Nephron progenitor cell (in vitro differentiated cells): ENCODE data around the gene TRIM3.

Experiments used
- DNase-seq: peaks from one replicate; pipeline ENCODE4 v3.0.0; 2021
- H3K27ac Mint-ChIP-seq: 2 replicates; pipeline ENCODE4 v1.8.0; 2021; ENCODE audit warnings: mild to moderate bottlenecking, moderate library complexity, mixed read lengths
- H3K27me3 Mint-ChIP-seq: 2 replicates; pipeline ENCODE4 v1.8.0; 2021; ENCODE audit warnings: mild to moderate bottlenecking, low read depth, mixed read lengths; ENCODE audit not compliant: poor library complexity
- H3K36me3 Mint-ChIP-seq: 2 replicates; pipeline ENCODE4 v1.8.0; 2021; ENCODE audit warnings: low read depth, mixed read lengths
- H3K4me1 Mint-ChIP-seq: 2 replicates; pipeline ENCODE4 v1.8.0; 2021; ENCODE audit warnings: mixed read lengths
- H3K4me3 Mint-ChIP-seq: 2 replicates; pipeline ENCODE4 v1.8.0; 2021; ENCODE audit warnings: mild to moderate bottlenecking, moderate library complexity, mixed read lengths
- H3K9me3 Mint-ChIP-seq: 2 replicates; pipeline ENCODE4 v1.8.0; 2021; ENCODE audit warnings: mild to moderate bottlenecking, moderate library complexity, mixed read lengths
- TF ChIP-seq, protein P1 (sequence below): fragments of 200-600 bp; sonication (generic); IDR thresholded peaks from 2 replicates; pipeline ENCODE4 v1.5.0; 2021; ENCODE audit warnings: antibody characterized with exemption

Gene TRIM3

DNA sequence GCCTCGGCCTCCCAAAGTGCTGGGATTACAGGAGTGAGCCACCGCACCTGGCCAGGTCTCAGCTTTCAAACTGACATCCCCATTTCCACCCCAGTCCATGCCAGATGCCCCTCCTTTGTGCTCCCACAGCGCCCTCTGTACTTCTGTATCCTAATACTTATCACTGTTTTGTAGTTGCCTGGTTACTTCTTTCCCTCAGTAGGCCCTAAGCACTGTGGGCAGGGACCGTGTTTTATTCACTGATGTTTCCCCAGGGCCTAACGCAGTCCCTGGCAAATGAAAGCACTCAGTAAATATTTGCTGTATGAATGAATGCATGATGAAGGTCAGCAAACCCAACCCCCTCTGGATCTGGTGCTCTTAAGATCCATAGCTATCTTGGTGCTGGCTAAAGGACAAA lies 2.2 kb upstream of the TRIM3 start:
- DNase-seq = no peak
- no peaks in the 10 kb centered on the region for H3K9me3 Mint-ChIP-seq
- TF ChIP-seq, protein P1, sequence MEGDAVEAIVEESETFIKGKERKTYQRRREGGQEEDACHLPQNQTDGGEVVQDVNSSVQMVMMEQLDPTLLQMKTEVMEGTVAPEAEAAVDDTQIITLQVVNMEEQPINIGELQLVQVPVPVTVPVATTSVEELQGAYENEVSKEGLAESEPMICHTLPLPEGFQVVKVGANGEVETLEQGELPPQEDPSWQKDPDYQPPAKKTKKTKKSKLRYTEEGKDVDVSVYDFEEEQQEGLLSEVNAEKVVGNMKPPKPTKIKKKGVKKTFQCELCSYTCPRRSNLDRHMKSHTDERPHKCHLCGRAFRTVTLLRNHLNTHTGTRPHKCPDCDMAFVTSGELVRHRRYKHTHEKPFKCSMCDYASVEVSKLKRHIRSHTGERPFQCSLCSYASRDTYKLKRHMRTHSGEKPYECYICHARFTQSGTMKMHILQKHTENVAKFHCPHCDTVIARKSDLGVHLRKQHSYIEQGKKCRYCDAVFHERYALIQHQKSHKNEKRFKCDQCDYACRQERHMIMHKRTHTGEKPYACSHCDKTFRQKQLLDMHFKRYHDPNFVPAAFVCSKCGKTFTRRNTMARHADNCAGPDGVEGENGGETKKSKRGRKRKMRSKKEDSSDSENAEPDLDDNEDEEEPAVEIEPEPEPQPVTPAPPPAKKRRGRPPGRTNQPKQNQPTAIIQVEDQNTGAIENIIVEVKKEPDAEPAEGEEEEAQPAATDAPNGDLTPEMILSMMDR = no peak
- H3K4me1 Mint-ChIP-seq = peaks cover 47% of the 10 kb centered on the region
- no peak overlapping the region for H3K4me3 Mint-ChIP-seq
- H3K27me3 Mint-ChIP-seq = no peaks in the 10 kb centered on the region
- H3K36me3 Mint-ChIP-seq = peaks cover 21% of the 10 kb centered on the region
- H3K27ac Mint-ChIP-seq = no peak overlapping the region

DNA sequence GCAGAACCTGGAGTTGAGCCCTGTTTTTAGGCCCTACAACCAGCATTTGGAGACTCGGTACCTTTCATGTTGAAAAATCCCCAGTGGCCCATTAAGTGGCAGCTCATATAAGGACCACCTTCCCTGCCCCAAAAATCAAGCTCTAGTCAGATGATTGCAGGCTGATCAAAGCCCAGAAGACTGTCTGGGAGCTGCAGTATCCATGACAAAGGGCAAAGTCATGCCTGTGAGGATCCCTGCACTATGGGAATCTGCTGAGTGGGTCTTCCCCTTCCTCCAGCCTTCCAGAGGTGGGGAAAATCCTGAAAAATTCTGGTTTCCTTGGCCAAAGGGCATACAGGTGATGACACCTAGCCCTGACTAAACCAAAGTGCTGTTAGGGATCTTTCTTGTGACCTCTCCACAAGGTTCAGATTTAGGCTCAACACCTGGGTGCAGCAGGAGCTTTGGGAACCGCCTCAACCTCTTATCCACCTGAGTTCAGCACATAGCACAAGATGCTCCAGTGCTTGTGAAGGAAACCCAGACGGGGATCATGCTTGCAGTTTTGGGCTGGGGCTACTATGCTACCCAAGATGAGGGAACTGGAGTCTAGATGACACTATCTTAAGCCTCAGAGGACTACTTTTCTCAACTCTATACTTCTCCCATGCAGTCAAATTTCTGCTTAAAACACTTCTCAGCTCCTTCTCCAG lies 1.2 kb upstream of the TRIM3 start:
- Mint-ChIP-seq H3K27ac (no peak overlapping the region), H3K9me3 (no peaks in the 10 kb centered on the region), H3K27me3 (no peaks in the 10 kb centered on the region), H3K4me3 (peak overlapping the region; percentile 83), H3K36me3 (peaks cover 21% of the 10 kb centered on the region), H3K4me1 (peaks cover 37% of the 10 kb centered on the region)
- DNase-seq = no peak
- TF ChIP-seq, protein P1 = no peak

DNA sequence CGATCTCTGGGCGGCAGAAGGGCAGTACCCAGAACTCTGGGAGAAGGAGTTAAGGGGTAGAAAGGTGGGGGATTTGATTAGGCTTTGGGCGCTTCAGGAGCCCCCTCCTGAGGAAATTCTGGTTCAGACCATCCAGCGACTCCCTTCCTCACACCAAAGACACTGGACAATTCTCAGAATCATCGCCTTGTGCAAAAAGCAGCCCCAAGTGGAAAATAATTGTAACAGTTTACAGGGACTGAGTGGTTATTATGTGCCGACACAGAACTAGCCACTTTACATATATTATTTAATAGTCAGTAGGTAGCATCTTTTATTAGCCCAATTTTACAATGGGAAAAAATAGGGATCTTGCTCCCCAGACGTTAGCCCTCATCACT lies 662 bp upstream of the TRIM3 start:
- no peak for DNase-seq
- H3K4me3 Mint-ChIP-seq = peak overlapping the region; percentile 83
- H3K36me3 Mint-ChIP-seq = peaks cover 21% of the 10 kb centered on the region
- no peaks in the 10 kb centered on the region for H3K27me3 Mint-ChIP-seq
- peaks cover 31% of the 10 kb centered on the region for H3K4me1 Mint-ChIP-seq
- TF ChIP-seq, protein P1 = no peak
- H3K27ac Mint-ChIP-seq = peak overlapping the region; percentile 94
- H3K9me3 Mint-ChIP-seq = no peaks in the 10 kb centered on the region

DNA sequence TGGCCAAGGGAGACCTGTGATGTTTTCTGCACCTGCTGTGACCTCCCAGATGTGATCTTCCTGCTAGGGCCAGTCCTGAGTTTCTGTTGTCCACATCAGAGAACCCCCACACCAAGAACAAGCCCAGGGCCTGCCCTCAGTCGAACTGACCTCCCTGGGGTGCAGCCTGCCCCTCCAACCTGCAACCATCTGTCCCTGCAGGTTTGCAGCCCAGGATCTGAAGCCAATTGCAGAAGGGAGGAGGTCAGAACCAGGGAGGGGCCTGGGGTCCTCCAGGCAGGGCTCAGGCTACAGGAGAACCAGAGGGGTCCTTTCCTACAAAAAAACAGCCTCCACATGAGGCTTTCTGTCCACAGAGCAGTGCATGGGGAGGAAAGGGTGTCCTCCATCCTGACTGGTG lies 807 bp downstream of the TRIM3 start:
- no peak for DNase-seq
- H3K4me1 Mint-ChIP-seq = peaks cover 27% of the 10 kb centered on the region
- H3K9me3 Mint-ChIP-seq = no peaks in the 10 kb centered on the region
- peak overlapping the region; percentile 90 for H3K4me3 Mint-ChIP-seq
- TF ChIP-seq, protein P1 = no peak
- H3K27me3 Mint-ChIP-seq = no peaks in the 10 kb centered on the region
- H3K36me3 Mint-ChIP-seq = peaks cover 9% of the 10 kb centered on the region
- no peak overlapping the region for H3K27ac Mint-ChIP-seq

DNA sequence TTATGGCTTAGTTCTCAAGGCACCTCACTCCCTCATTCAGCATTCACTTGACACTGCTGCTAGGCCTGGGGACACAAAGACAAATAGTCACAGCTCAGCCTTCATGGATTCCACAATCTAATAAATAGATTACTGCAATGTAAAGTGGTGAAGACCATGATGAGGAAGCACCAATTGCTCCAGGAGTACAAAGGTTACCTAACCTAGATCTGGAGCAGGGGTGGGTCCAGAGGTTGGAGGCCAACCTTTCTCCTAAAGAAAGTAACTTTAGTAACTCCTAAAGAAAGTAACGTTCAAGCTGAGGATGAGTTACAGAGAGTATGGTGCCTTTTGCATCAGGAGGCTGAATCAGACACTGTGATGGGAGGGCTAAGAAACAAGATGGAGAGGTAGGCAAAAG lies 4.1 kb downstream of the TRIM3 start:
- peaks cover 5% of the 10 kb centered on the region for H3K27me3 Mint-ChIP-seq
- H3K36me3 Mint-ChIP-seq = no peaks in the 10 kb centered on the region
- no peak overlapping the region for H3K27ac Mint-ChIP-seq
- H3K4me1 Mint-ChIP-seq = peaks cover 41% of the 10 kb centered on the region
- TF ChIP-seq, protein P1 = no peak
- no peak overlapping the region for H3K4me3 Mint-ChIP-seq
- DNase-seq = no peak
- H3K9me3 Mint-ChIP-seq = no peaks in the 10 kb centered on the region
